ENCODE results near the gene PRR19. TPM values are rescaled to one million over a fixed set of nuclear protein-coding genes. Genes with fewer than 3 reads are reported as not detected.

The PRR19 gene
- total RNA-seq, 1 experiment from 2014 or later, result 3.2 TPM

DNA sequence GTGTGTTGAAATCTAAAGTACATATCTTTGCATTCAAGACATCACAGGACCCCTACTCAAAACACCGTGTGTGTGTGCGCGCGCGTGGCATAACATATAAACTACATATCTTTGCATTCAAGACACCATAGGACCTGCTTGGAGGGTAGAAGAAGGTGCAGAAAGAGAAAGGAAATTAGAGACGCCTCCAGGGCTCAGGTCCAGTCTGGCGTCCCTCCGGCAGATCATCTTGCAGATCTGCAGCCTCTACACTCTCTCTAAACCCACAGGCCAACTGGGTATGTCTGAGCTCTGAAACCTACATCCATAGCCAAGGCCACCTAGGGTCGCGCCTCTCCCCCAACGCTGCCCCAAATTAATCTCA lies 1.2 kb downstream of the PRR19 start:
- Histone ChIP-seq H2BK5ac (ENCODE audit: insufficient read length, low read length) (no peak overlapping the region), H3K27me3 (ENCODE audit: insufficient read depth, low read length) (no peaks in the 10 kb centered on the region), H2BK15ac (ENCODE audit: low read depth, low read length) (no peak overlapping the region), H3K56ac (ENCODE audit: insufficient read length, low read depth, low read length) (no peak overlapping the region), H4K5ac (ENCODE audit: insufficient read length, low read depth, low read length) (no peak overlapping the region), H3K79me1 (ENCODE audit: insufficient read depth, low read depth, low read length, poor library complexity, severe bottlenecking) (peaks cover 3% of the 10 kb centered on the region), H2BK12ac (ENCODE audit: insufficient read length, low read depth, low read length) (no peak overlapping the region), H3K23ac (ENCODE audit: insufficient read length, low read depth, low read length) (no peak overlapping the region), H2BK20ac (ENCODE audit: low read depth, low read length, poor library complexity, severe bottlenecking) (peak overlapping the region; percentile 50), H3K14ac (ENCODE audit: insufficient read depth, low read length) (peak overlapping the region; percentile 74), H3K4me1 (ENCODE audit: insufficient read depth, low read length) (peaks cover 11% of the 10 kb centered on the region; the same call in 1 of the 2 replicates), H3K79me2 (ENCODE audit: insufficient read depth, low read length) (no peaks in the 10 kb centered on the region; the same call in 1 of the 2 replicates), H3K9ac (ENCODE audit: extremely low read depth, insufficient read length, low read length) (no peak overlapping the region), H3K23me2 (ENCODE audit: insufficient read length, low read depth, low read length, poor library complexity, severe bottlenecking) (peaks cover 4% of the 10 kb centered on the region), H2BK120ac (ENCODE audit: low read depth, low read length, poor library complexity, severe bottlenecking) (no peak overlapping the region), H3T11ph (ENCODE audit: low read length) (no peak overlapping the region), H2AFZ (ENCODE audit: low read length) (no peak overlapping the region), H4K20me1 (ENCODE audit: control insufficient read depth, insufficient read depth, insufficient read length) (no peaks in the 10 kb centered on the region), H4K8ac (replicated peaks; ENCODE audit: insufficient read length, low read depth, low read length) (no peak overlapping the region), H3K4ac (ENCODE audit: low read depth, low read length) (no peak overlapping the region), H3K18ac (ENCODE audit: insufficient read length, low read depth, low read length) (peak overlapping the region; percentile 39), H3K27ac (ENCODE audit: insufficient read length, low read depth, low read length) (no peak overlapping the region), H3K4me2 (ENCODE audit: insufficient read depth, insufficient read length, low read length) (peak overlapping the region; percentile 52), H4K91ac (ENCODE audit: insufficient read length, low read depth, low read length) (no peak overlapping the region), H2AK5ac (ENCODE audit: insufficient read length, low read length) (no peak overlapping the region), H3K9me3 (ENCODE audit: control insufficient read depth, low read depth, low read length) (no peaks in the 10 kb centered on the region)
- no peak for DNase-seq
- WGBS (ENCODE audit: extremely low coverage, insufficient read length, low lambda C conversion rate), result no CpG with 5 or more reads among the region's 11 CpGs
- peaks cover 15% of the 10 kb centered on the region for H3K27me3 Mint-ChIP-seq (ENCODE audit: low read depth)
- H3K36me3 Mint-ChIP-seq (ENCODE audit: insufficient read depth in 1 of 3, low read depth in 3 of 3), result peaks cover 5 to 13% (median 8%) of the 10 kb centered on the region in 3 experiments; a peak in 6 of 7 replicates
- peaks cover 22 to 24% of the 10 kb centered on the region in 2 experiments for H3K4me1 Mint-ChIP-seq
- peak overlapping the region; percentile 81 to 87 (median 85); a peak in 3 of 7 replicates for H3K27ac Mint-ChIP-seq
- no peaks in the 10 kb centered on the region for H3K9me3 Mint-ChIP-seq
- H3K4me3 Mint-ChIP-seq, result peak overlapping the region; percentile 87 to 93
- TF ChIP-seq, protein P1, sequence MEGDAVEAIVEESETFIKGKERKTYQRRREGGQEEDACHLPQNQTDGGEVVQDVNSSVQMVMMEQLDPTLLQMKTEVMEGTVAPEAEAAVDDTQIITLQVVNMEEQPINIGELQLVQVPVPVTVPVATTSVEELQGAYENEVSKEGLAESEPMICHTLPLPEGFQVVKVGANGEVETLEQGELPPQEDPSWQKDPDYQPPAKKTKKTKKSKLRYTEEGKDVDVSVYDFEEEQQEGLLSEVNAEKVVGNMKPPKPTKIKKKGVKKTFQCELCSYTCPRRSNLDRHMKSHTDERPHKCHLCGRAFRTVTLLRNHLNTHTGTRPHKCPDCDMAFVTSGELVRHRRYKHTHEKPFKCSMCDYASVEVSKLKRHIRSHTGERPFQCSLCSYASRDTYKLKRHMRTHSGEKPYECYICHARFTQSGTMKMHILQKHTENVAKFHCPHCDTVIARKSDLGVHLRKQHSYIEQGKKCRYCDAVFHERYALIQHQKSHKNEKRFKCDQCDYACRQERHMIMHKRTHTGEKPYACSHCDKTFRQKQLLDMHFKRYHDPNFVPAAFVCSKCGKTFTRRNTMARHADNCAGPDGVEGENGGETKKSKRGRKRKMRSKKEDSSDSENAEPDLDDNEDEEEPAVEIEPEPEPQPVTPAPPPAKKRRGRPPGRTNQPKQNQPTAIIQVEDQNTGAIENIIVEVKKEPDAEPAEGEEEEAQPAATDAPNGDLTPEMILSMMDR (conservative IDR thresholded peaks at IDR 0.05), result no peak
